Activated CD4-positive, CD25-positive, alpha-beta regulatory T cell treated with anti-CD3 and anti-CD28 coated beads, Interleukin-2, amount 50 U/mL, for 72 hours (primary cell): ENCODE data around the gene OR7D4.
A peak's percentile ranks its signal among the peaks of the same experiment; 100 is the strongest.
"Not testable (repeated sequence)": the region's sequence is repeated elsewhere in the genome, so short reads cannot be mapped to it uniquely, and the experiment has no call there.

ENCODE experiments used
- DNase-seq: peaks from one replicate; pipeline ENCODE4 v3.0.0; 2021

OR7D4 gene

GRCh38 chr19:9219489-9219888 is at the start of gene OR7D4:
Gene OR7D4, minus strand, starts transcription at chr19:9219589. Its CDS starts 4,752 bp downstream, at chr19:9214837.
- no peak for DNase-seq

- DNase-seq = no peak
These were observed 31.8 kb upstream of the OR7D4 start for GRCh38 chr19:9251236-9251635.

- no peak for DNase-seq
These were observed 31.2 kb upstream of the OR7D4 start, which contains the start of gene OR7E24 for GRCh38 chr19:9250630-9251029. Gene OR7E24, plus strand, starts transcription at chr19:9250930. Its CDS starts 114 bp downstream, at chr19:9251044.

GRCh38 chr19:9205501-9206113 is 13.8 kb downstream of the OR7D4 start:
- peak; percentile 74 for DNase-seq

GRCh38 chr19:9198044-9198443 is 21.3 kb downstream of the OR7D4 start:
- not testable (repeated sequence) for DNase-seq

GRCh38 chr19:9189535-9189934 is 29.9 kb downstream of the OR7D4 start:
- no peak for DNase-seq

GRCh38 chr19:9187191-9187590 is 32.2 kb downstream of the OR7D4 start:
- DNase-seq = no peak

GRCh38 chr19:9183000-9183399 is 36.4 kb downstream of the OR7D4 start:
- DNase-seq = no peak

- DNase-seq = no peak
These were observed 40.5 kb downstream of the OR7D4 start, which contains the start of gene OR7D2 for GRCh38 chr19:9178901-9179300. Gene OR7D2, plus strand, starts transcription at chr19:9178979. Its CDS starts 6,803 bp downstream, at chr19:9185782.

GRCh38 chr19:9175326-9175725 is 44.1 kb downstream of the OR7D4 start:
- DNase-seq = no peak

GRCh38 chr19:9171393-9171991 is 47.9 kb downstream of the OR7D4 start:
- DNase-seq = no peak

GRCh38 chr19:9166846-9167245 is 52.5 kb downstream of the OR7D4 start:
- DNase-seq = no peak

GRCh38 chr19:9165261-9165660 is 54.1 kb downstream of the OR7D4 start:
- no peak for DNase-seq

GRCh38 chr19:9161427-9161826 is 58.0 kb downstream of the OR7D4 start:
- no peak for DNase-seq
